Fibroblast of gingiva (primary cell): ENCODE results near the gene ZFTA.
"Not testable (repeated sequence)": the region's sequence is repeated elsewhere in the genome, so short reads cannot be mapped to it uniquely, and the experiment has no call there.

Source experiments
- DNase-seq: peaks from one replicate; pipeline ENCODE4 v3.0.0-alpha.2; 2011; ENCODE audit warnings: low read depth

Gene ZFTA

GRCh38 chr11:63768237-63769041 is at the start of gene ZFTA:
Gene ZFTA (minus strand): TSS chr11:63768775. CDS start chr11:63768622, 153 bp downstream.
- peak; percentile 57 for DNase-seq

GRCh38 chr11:63817758-63818498 is 49.4 kb upstream of the ZFTA start:
- no peak for DNase-seq

DNA sequence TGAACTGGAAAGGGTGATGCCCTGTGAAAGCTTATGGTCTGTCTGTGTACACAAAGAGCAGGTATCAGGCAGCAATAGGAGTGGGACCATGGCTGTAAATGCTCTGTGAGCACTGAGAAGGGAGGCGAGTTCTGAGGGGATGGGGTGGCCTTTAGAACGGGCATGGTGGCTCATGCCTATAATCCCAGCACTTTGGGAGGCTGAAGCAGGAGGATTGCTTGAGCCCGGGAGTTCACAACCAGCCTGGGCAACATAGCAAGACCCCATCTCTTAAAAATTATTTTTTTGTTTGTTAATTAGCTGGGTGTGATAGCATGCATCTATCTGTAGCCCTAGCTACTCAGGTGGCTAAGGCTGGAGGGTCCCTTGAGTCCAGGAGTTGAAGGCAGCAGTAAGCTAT is 48.2 kb upstream of the ZFTA start:
- no peak for DNase-seq

DNA sequence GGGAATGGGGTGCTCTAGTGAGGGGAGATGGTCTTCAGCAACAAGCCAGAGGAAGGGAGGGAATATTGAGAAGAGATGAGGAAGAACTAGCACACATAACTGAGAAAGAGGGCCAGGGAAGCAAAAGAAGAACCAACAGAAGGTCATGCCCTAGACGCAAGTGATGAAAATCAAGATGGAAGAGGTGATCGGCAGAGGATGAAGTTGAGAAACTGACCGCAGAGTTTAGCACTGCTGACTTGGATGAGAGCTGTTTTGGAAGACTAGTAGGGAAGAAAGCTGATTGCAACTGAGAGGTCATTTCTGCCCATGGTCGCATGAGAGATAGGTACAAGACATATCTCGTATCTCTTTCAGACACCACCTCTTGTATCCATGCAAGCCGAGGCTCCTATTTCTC is 47.6 kb upstream of the ZFTA start:
- DNase-seq: no peak

DNA sequence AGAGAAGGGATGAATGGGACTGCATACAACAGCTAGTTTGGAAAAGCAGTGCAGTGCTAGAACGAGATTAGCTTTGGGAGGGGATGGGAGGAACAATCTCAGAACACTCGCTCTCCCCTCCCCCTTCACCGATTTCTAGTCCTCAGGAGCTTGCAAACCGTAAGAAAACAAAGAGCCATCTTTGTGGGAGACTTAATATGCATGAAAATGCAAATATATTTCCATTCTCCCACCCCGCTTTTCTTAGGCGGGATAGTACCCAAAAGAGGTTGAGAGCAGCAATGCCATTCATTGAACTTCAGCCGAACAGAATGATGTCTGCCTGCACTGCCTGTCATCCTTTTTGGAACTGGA is 45.8 kb upstream of the ZFTA start:
- DNase-seq: no peak

GRCh38 chr11:63813563-63814382 is 45.2 kb upstream of the ZFTA start:
- DNase-seq: peak; percentile 59

GRCh38 chr11:63813035-63813562 is 44.5 kb upstream of the ZFTA start, which contains the start of gene SPINDOC:
Gene SPINDOC (plus strand): TSS chr11:63813456. CDS start chr11:63813687, 231 bp downstream.
- peak; percentile 60 for DNase-seq

DNA sequence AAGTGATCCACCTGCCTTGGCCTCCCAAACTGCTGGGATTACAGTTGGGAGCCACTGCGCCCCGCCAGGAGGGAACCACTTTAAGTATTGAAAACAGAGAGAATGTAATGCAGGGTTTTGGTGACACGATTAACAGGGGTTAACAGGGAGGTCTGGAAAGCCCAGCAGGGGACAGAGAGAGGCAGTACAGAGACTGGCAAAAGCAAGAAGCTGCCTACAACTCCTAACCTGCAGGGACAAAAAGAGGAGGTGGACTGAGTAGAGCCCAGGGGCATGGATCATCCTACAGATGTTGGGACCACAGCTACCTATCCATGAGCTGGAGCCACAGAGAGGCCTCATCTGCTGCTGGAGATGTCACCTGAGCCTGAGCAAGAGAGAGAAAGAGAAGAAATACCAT is 42.9 kb upstream of the ZFTA start:
- DNase-seq: no peak

- DNase-seq: not testable (repeated sequence)
These were observed 41.8 kb upstream of the ZFTA start for GRCh38 chr11:63810383-63810782.

DNA sequence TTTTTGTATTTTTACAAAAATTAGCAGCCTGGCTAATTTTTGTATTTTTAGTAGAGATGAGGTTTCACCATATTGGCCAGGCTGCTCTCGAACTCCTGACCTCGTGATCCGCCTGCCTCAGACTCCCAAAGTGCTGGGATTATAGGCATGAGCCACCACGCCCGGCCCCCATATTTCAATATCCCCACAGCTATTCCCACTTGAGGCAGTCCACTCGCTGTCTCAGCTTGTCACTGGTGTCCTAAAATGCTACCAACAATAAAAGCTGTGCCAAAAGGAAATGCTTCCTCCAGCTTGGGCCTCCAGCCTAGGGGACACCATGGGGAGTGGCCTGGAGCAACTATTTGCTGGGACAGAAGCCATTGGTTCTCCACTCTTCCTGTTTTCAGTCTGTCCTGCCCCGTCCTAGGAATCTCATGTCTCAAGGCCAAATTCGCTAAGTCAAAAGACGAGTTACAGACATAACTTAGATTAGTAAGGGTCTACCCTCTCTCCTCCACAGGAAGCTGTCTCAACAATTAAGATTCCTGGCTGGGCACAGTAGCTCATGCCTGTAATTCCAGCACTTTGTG is 37.4 kb upstream of the ZFTA start:
- no peak for DNase-seq

DNA sequence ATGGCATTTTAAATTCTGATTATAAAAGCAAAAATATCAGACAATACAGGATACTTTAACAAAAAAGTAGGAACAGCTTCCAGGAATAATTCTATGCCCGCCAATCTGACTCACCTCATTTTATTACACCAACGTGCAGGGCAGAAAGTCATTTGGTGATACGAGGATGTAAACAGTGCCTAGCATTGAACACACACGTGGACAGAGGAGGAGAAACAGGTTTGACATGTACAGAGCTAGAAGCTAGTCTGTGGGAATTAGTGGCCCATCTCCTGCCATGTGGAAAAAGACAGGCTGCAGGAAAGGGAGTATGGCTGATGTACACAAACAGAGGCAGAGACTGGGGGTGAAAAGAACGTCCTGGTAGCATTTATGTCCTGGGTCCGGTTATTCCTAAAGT is 35.7 kb upstream of the ZFTA start:
- DNase-seq: no peak

- peak; percentile 60 for DNase-seq
These were observed 34.3 kb upstream of the ZFTA start for GRCh38 chr11:63802637-63803414.

- no peak for DNase-seq
These were observed 32.3 kb upstream of the ZFTA start for GRCh38 chr11:63800921-63801320.

DNA sequence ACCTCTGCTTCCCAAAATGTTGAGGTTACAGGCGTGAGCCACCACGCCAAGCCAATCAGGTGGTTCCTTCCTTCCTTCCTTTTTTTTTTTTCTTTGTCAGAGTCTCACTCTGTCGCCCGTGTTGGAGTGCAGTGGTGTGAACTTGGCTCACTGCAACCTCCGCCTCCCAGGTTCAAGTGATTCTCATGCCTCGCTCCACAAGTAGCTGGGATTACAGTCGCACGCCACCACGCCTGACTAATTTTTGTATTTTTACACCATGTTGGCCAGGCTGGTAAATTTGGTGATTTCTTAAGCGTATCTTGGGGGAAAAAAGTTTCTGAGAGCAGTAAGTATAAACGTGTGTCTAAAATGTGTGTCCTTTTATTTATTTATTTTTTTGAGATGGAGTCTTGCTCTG is 26.5 kb upstream of the ZFTA start:
- no peak for DNase-seq

DNA sequence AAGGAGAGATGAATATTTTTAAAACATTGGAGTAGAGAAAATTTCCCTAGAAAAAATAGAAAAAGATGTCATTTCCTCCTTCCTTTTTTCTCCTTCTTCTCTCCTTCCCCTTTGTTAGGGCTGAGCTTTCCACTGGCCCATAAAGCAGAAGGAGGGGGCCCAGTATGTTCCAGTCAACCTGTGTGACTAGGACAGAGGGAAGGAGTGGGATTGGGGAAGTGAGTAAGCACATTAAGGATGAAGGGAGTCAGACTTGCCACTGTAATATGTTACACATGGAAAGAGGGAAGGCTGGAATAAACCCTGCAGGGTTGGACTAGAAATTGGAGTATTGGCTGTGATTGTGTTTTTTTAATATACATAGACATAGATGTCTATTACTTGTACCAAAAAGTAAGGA is 24.6 kb upstream of the ZFTA start:
- DNase-seq: no peak

GRCh38 chr11:63791495-63792167 is 23.1 kb upstream of the ZFTA start:
- no peak for DNase-seq

GRCh38 chr11:63785823-63786222 is 17.2 kb upstream of the ZFTA start:
- no peak for DNase-seq

DNA sequence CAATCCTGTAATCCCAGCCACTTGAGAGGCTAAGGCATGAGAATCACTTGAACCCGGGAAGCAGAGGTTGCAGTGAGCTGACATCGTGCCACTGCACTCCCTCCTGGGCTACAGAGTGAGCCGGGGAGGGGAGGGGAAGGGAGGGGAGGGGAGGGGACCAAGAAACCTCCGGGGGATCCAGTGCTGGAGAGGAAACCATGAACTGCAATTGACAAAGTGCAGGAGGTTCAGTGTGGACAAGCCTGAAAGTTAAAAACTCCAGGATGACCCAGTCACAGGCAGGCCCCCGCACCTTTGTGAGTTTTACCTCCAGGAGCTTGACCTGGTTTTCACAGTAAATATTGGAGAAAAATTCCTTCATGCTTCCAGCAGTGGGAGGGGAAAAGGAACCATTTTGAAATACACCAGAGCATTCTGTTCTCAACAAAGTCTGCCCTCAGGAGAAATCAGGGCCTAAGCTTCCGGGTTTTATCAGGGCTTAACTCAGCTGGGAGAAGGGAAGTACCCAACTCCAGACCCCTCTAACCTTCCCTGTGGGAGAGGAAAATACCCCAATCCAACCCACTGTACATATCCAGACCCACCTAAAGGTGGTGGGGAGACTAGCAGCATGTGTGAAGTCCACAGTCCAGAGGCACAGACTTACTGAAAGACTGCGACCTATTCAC is 15.5 kb upstream of the ZFTA start:
- no peak for DNase-seq

DNA sequence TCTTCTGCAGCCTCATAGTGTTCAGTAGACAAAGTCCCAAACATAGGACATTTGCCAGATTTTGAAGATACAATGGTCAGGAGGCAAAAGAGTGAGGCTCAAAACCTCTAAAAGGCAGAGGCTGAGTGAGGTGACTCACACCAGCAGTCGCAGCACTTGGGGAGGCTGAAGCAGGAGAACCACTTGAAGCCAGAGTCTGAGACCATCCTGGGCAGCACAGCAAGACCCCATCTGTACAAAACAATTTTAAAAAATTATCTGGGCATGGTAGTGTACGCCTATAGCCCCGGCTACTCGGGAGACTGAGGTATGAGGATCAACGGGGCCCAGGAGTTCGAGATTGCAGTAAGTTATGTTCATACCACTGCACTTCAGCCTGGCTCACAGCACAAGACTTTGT is 14.2 kb upstream of the ZFTA start:
- DNase-seq: no peak

DNA sequence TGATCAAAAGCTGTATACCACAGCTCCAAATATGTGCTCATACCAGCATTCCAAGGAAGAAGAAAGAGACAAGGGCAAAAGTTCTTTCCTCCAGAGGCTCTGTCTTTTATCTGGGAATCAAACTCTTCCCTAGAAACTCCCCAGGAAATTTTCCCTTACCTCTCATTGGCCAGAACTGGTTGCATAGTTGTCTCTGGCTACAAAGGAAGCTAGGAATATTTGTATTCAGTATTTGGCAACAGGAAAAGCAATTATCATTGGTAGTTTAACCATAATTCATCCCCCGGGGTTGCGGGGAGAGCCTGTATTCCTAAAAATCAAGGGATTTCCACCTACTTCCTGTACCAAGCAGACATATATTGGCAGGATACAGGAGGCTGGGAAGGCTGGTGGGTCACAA is 10.5 kb upstream of the ZFTA start:
- DNase-seq: no peak
